ENCODE data around the gene EPHB2. TPM values are rescaled to one million over a fixed set of nuclear protein-coding genes. Genes with fewer than 3 reads are reported as not detected.

The EPHB2 gene
- total RNA-seq, 2 donors from 2014 or later, result 0.04 TPM; not detected in 1

GRCh38 chr1:22680726-22681125 is 29.9 kb upstream of the EPHB2 start:
- Mint-ChIP-seq H3K4me1 (no peaks in the 10 kb centered on the region), H3K36me3 (ENCODE audit: low read depth) (no peaks in the 10 kb centered on the region), H3K9me3 (no peaks in the 10 kb centered on the region), H3K4me3 (no peak overlapping the region), H3K27ac (no peak overlapping the region), H3K27me3 (peaks cover 14% of the 10 kb centered on the region)
- ATAC-seq (replicated peaks), result no peak

DNA sequence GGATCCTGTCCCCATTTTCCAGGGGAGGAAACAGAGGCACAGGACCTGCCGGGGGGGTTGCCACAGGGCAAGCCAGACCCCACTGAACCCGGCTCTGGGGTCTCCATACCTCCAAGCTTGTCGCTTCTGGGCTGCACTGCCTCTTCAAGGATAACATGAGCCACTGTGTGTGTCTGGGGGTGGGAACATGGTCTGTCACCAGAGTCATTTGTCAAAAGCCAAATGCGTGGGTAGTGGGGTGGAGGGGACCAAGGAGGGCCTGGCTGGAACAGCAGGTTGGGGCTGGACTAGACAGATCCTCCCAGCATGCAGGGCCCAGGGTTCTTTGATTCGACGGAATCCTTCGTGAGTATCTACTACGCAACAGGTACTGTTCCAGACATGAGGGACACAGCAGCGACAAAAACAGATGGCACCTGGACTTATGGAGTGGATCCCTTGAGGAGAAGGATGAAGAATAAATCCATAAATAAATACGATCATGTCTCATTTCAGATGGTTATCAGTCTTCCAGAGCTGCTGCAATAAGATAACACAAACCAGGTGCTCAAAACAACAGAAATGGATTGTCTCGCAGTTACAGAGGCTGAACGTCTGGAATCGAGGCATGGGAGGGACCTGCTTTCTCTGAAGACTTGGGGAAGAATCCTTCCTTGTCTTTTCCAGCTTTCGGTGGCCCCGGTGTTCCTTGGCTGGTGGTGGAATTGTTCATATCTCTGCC is 28.9 kb upstream of the EPHB2 start:
- Mint-ChIP-seq H3K9me3 (no peaks in the 10 kb centered on the region), H3K4me3 (no peak overlapping the region), H3K27ac (no peak overlapping the region), H3K4me1 (no peaks in the 10 kb centered on the region), H3K36me3 (ENCODE audit: low read depth) (no peaks in the 10 kb centered on the region), H3K27me3 (peaks cover 21% of the 10 kb centered on the region)
- ATAC-seq (replicated peaks), result no peak

- H3K36me3 Mint-ChIP-seq (ENCODE audit: low read depth), result no peaks in the 10 kb centered on the region
- peaks cover 30% of the 10 kb centered on the region for H3K27me3 Mint-ChIP-seq
- H3K4me3 Mint-ChIP-seq, result no peak overlapping the region
- no peaks in the 10 kb centered on the region for H3K4me1 Mint-ChIP-seq
- ATAC-seq (replicated peaks), result no peak
- no peak overlapping the region for H3K27ac Mint-ChIP-seq
- no peaks in the 10 kb centered on the region for H3K9me3 Mint-ChIP-seq
These were observed 27.1 kb upstream of the EPHB2 start for GRCh38 chr1:22683547-22683946.

- ATAC-seq (replicated peaks), result no peak
- Mint-ChIP-seq H3K36me3 (ENCODE audit: low read depth) (no peaks in the 10 kb centered on the region), H3K9me3 (no peaks in the 10 kb centered on the region), H3K27ac (no peak overlapping the region), H3K4me3 (no peak overlapping the region), H3K27me3 (peaks cover 30% of the 10 kb centered on the region), H3K4me1 (no peaks in the 10 kb centered on the region)
These were observed 25.0 kb upstream of the EPHB2 start for GRCh38 chr1:22685591-22686059.

DNA sequence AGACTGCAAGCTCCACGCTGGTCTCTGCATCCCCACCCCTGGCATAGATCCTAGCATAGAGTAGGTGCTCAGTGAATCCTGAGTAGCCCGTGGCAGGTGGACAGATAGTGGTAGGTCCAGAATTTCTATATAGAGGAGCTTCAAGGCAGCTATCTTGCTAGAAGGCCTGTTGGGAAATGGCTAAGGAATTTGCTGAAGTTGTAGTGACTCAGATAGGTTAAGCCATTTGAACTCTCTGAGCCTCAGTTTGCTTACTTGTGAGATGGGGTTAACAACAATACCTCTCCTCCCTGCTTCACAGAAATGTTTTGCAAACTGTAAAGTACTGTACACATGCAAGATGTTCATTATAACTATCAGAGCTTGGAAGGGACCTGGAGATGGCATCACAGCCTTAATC is 23.4 kb upstream of the EPHB2 start:
- Mint-ChIP-seq H3K36me3 (ENCODE audit: low read depth) (no peaks in the 10 kb centered on the region), H3K4me1 (no peaks in the 10 kb centered on the region), H3K27ac (no peak overlapping the region), H3K27me3 (peaks cover 30% of the 10 kb centered on the region), H3K4me3 (no peak overlapping the region), H3K9me3 (no peaks in the 10 kb centered on the region)
- ATAC-seq (replicated peaks), result no peak

GRCh38 chr1:22688466-22688865 is 22.2 kb upstream of the EPHB2 start:
- Mint-ChIP-seq H3K27ac (no peak overlapping the region), H3K4me1 (no peaks in the 10 kb centered on the region), H3K27me3 (peaks cover 30% of the 10 kb centered on the region), H3K9me3 (no peaks in the 10 kb centered on the region), H3K36me3 (ENCODE audit: low read depth) (no peaks in the 10 kb centered on the region), H3K4me3 (no peak overlapping the region)
- ATAC-seq (replicated peaks), result no peak

GRCh38 chr1:22689505-22689904 is 21.1 kb upstream of the EPHB2 start:
- Mint-ChIP-seq H3K4me1 (no peaks in the 10 kb centered on the region), H3K27ac (no peak overlapping the region), H3K4me3 (no peak overlapping the region), H3K36me3 (ENCODE audit: low read depth) (no peaks in the 10 kb centered on the region), H3K27me3 (peaks cover 22% of the 10 kb centered on the region), H3K9me3 (no peaks in the 10 kb centered on the region)
- no peak for ATAC-seq (replicated peaks)

- ATAC-seq (replicated peaks), result no peak
- Mint-ChIP-seq H3K27me3 (peaks cover 13% of the 10 kb centered on the region), H3K27ac (no peak overlapping the region), H3K36me3 (ENCODE audit: low read depth) (no peaks in the 10 kb centered on the region), H3K4me1 (no peaks in the 10 kb centered on the region), H3K4me3 (no peak overlapping the region), H3K9me3 (no peaks in the 10 kb centered on the region)
These were observed 19.4 kb upstream of the EPHB2 start for GRCh38 chr1:22691031-22691753.

GRCh38 chr1:22694172-22694571 is 16.5 kb upstream of the EPHB2 start:
- Mint-ChIP-seq H3K27me3 (no peaks in the 10 kb centered on the region), H3K27ac (no peak overlapping the region), H3K9me3 (no peaks in the 10 kb centered on the region), H3K4me1 (no peaks in the 10 kb centered on the region), H3K4me3 (no peak overlapping the region), H3K36me3 (ENCODE audit: low read depth) (no peaks in the 10 kb centered on the region)
- no peak for ATAC-seq (replicated peaks)

DNA sequence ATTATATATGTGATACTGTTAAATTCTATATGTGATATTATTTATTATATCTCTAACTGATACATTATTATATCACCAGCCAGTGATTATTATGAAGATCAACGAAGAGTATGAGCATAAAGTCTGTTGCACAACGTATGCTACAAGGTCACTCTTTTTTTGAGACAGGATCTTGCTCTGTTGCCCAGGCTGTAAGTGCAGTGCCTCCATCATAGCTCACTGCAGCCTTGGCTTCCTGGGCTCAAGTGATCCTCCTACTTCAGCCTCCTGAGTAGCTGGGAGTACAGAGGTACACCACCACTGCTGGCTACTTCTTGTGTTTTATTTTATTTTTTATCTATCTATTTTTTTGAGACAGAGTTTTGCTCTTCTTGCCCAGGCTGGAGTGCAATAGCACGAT is 14.0 kb upstream of the EPHB2 start:
- Mint-ChIP-seq H3K36me3 (ENCODE audit: low read depth) (no peaks in the 10 kb centered on the region), H3K27me3 (no peaks in the 10 kb centered on the region), H3K9me3 (no peaks in the 10 kb centered on the region), H3K4me1 (no peaks in the 10 kb centered on the region), H3K4me3 (no peak overlapping the region), H3K27ac (no peak overlapping the region)
- no peak for ATAC-seq (replicated peaks)

DNA sequence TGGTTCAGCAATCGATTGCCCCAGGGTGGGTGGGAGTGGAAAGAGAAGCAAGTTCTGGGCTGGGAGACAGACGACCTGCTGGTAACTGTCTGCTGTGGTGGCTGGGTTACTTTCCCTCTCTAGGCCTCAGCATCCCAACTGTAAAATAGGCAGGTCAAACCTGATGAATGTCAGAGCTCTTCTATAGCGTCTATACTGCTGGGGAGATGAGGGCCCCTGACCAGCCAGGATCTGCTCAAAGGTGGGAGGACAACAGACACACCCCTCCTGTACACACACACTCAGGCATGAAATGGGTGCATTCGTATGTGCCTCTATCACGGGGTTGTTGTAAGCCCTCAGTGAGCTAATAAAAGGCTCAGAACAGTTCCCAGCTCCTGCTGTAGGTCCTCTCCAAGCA is 12.7 kb upstream of the EPHB2 start:
- H3K36me3 Mint-ChIP-seq (ENCODE audit: low read depth), result no peaks in the 10 kb centered on the region
- no peak overlapping the region for H3K27ac Mint-ChIP-seq
- H3K4me1 Mint-ChIP-seq, result no peaks in the 10 kb centered on the region
- ATAC-seq (replicated peaks), result no peak
- H3K4me3 Mint-ChIP-seq, result no peak overlapping the region
- H3K9me3 Mint-ChIP-seq, result no peaks in the 10 kb centered on the region
- peaks cover 5% of the 10 kb centered on the region for H3K27me3 Mint-ChIP-seq

DNA sequence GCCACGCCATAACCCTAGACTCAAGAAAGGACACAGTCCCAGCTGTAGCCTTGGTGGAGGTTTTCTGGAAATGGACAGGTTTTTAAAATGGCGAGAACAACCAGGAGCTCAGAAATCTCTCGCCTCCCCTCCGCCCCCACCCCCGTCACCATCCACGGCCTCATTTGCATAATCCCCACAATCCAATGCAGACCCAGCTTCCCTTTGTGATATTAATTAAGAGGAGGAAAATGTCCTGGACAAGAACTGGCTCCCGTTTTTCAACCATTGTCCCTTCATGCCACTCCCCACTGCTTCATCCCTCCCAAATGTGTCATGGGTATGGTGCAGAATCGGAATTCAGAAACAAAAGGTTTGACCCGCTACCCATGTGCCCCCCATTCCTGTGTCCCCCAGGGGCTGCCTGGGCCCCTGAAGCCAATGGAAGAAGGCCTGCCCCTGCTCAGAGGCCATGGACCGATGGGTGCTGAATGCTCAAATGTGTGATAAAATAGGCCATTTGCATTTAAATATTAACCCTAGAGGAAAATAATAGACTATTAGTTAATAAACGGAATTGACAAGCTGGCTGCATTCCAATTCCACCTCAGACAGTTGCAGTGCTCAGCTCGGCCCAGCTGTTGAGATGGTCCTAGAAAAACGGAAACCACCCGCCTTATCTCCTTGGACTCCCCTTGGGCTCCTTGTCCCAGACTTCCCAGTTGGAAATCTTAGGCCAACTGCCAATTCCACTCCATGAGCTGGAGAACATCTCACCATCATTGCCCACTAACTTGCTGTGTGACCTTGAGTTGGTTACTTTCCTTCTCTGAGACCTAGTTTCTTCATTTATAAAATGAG is 10.7 kb upstream of the EPHB2 start:
- no peaks in the 10 kb centered on the region for H3K4me1 Mint-ChIP-seq
- H3K36me3 Mint-ChIP-seq (ENCODE audit: low read depth), result no peaks in the 10 kb centered on the region
- peaks cover 5% of the 10 kb centered on the region for H3K27me3 Mint-ChIP-seq
- H3K9me3 Mint-ChIP-seq, result no peaks in the 10 kb centered on the region
- H3K4me3 Mint-ChIP-seq, result no peak overlapping the region
- no peak for ATAC-seq (replicated peaks)
- H3K27ac Mint-ChIP-seq, result no peak overlapping the region

- no peak overlapping the region for H3K4me3 Mint-ChIP-seq
- H3K27ac Mint-ChIP-seq, result no peak overlapping the region
- H3K4me1 Mint-ChIP-seq, result no peaks in the 10 kb centered on the region
- H3K9me3 Mint-ChIP-seq, result no peaks in the 10 kb centered on the region
- no peak for ATAC-seq (replicated peaks)
- no peaks in the 10 kb centered on the region for H3K36me3 Mint-ChIP-seq (ENCODE audit: low read depth)
- H3K27me3 Mint-ChIP-seq, result peaks cover 11% of the 10 kb centered on the region
These were observed 8.1 kb upstream of the EPHB2 start for GRCh38 chr1:22702296-22703085.

GRCh38 chr1:22704440-22705067 is 6.1 kb upstream of the EPHB2 start:
- no peaks in the 10 kb centered on the region for H3K36me3 Mint-ChIP-seq (ENCODE audit: low read depth)
- H3K4me1 Mint-ChIP-seq, result no peaks in the 10 kb centered on the region
- H3K9me3 Mint-ChIP-seq, result no peaks in the 10 kb centered on the region
- ATAC-seq (replicated peaks), result peak; percentile 97
- no peak overlapping the region for H3K4me3 Mint-ChIP-seq
- H3K27ac Mint-ChIP-seq, result no peak overlapping the region
- peaks cover 26% of the 10 kb centered on the region for H3K27me3 Mint-ChIP-seq

All from activated T-helper 17 cell treated with anti-CD3 and anti-CD28 coated beads, Interleukin-2, amount 50 U/mL, for 72 hours (primary cell).